HCT116 (cell line): ENCODE data around the gene TRH. TPM values are rescaled to one million over a fixed set of nuclear protein-coding genes. Genes with fewer than 3 reads are reported as not detected.

Experiments
- ATAC-seq: fragments of 200-7000 bp; cut with Tn5 transposase; 2 replicates; pipeline ENCODE4 v1.9.1; 2020; ENCODE audit warnings: mild to moderate bottlenecking, moderate library complexity
- BruUV-seq: library from RNA; stranded (reverse); fragments of 400-500 nt; replicated peaks from 2 replicates; lab custom pipeline; 2021; lab: Mats Ljungman, UMichigan
- CTCF ChIA-PET: fragments of 300-600 bp; sonication (Branson Sonifier 250); formaldehyde crosslinking; loops from one replicate; lab custom pipeline; 2021; ENCODE audit warnings: antibody characterized with exemption; lab: Charles Lee
- POLR2A ChIA-PET: fragments of 300-600, 350-600 bp; sonication (Branson Sonifier 250); formaldehyde crosslinking; loops from one replicate; lab custom pipeline; 2021; ENCODE audit warnings: antibody characterized with exemption; lab: Charles Lee
- RAD21 ChIA-PET, 2 experiments: fragments of 300-600 bp; sonication (Branson Sonifier 250); formaldehyde crosslinking; loops; one replicate each; lab custom pipeline; 2023; ENCODE audit warnings: low total read pairs in 2 of 2; ENCODE audit not compliant: uncharacterized antibody in 2 of 2, unreplicated experiment in 2 of 2, low non-redundant PET in 1 of 2; lab: Charles Lee
- DNase-seq: peaks from one replicate; pipeline ENCODE4 v3.0.0-alpha.2; 2010; ENCODE audit warnings: low read depth, low spot score
- H2AFZ ChIP-seq: fragments of 200-600 bp; shearing (Covaris generic), sonication (generic); 2 replicates; pipeline ENCODE4 v1.6.1; 2017; ENCODE audit warnings: low read depth, mixed run types, mixed read lengths, antibody characterized with exemption, low read length; ENCODE audit not compliant: poor library complexity, severe bottlenecking
- H3K27ac ChIP-seq: 2 replicates; pipeline ENCODE4 v1.5.1; 2012; ENCODE audit warnings: low read depth, low read length
- H3K27me3 ChIP-seq: fragments of 200-600 bp; sonication (generic); 2 replicates; pipeline ENCODE4 v1.6.1; 2016; ENCODE audit warnings: mixed run types, low read length, mixed read lengths; ENCODE audit not compliant: insufficient read depth
- H3K36me3 ChIP-seq, 2 experiments: fragments of 200-500 bp in 1 of 2; fragments of 200-600 bp in 1 of 2; sonication (Bioruptor generic) in 1 of 2; sonication (generic) in 1 of 2; 2 replicates each; pipeline versions ENCODE4 v1.5.1 to v1.6.1; 2014 to 2016; ENCODE audit warnings: low read length in 2 of 2, inconsistent platforms in 1 of 2, mixed read lengths in 1 of 2, mixed run types in 1 of 2; ENCODE audit not compliant: insufficient read depth in 2 of 2, control insufficient read depth in 1 of 2
- H3K4me1 ChIP-seq, 2 experiments: fragments of 200-600 bp in 1 of 2; sonication (generic) in 1 of 2; 2 replicates each; pipeline versions ENCODE4 v1.5.1 to v1.6.1; 2012 to 2017; ENCODE audit warnings: low read length in 2 of 2, inconsistent platforms in 1 of 2, mild to moderate bottlenecking in 1 of 2, mixed read lengths in 1 of 2, mixed run types in 1 of 2, moderate library complexity in 1 of 2; ENCODE audit not compliant: insufficient read depth in 2 of 2, control insufficient read depth in 1 of 2
- H3K4me2 ChIP-seq: fragments of 200-600 bp; sonication (generic); 2 replicates; pipeline ENCODE4 v1.6.1; 2017; ENCODE audit warnings: mixed run types, low read length, mixed read lengths
- H3K4me3 ChIP-seq, 2 experiments: fragments of 200-600 bp in 1 of 2; sonication (generic) in 1 of 2; replicated peaks in 1 of 2; 2 replicates each; pipeline ENCODE4 v1.5.1; 2011 to 2016; ENCODE audit warnings: low read length in 2 of 2, control low read depth in 1 of 2, low read depth in 1 of 2, mild to moderate bottlenecking in 1 of 2, mixed read lengths in 1 of 2, mixed run types in 1 of 2
- H3K79me2 ChIP-seq: fragments of 200-600 bp; sonication (generic); 2 replicates; pipeline ENCODE4 v1.6.1; 2017; ENCODE audit warnings: mild to moderate bottlenecking, mixed run types, low read length, moderate library complexity, mixed read lengths; ENCODE audit not compliant: insufficient read depth
- H3K9ac ChIP-seq: fragments of 200-600 bp; sonication (generic); 2 replicates; pipeline ENCODE4 v1.6.1; 2016; ENCODE audit warnings: low read length, mixed read lengths
- H3K9me2 ChIP-seq: fragments of 200-600 bp; sonication (generic), shearing (Covaris generic); 2 replicates; pipeline ENCODE4 v1.6.1; 2017; ENCODE audit warnings: mixed run types, mild to moderate bottlenecking, moderate library complexity; ENCODE audit not compliant: insufficient read depth
- H3K9me3 ChIP-seq, 2 experiments: fragments of 200-500 bp in 1 of 2; fragments of 200-600 bp in 1 of 2; sonication (Bioruptor generic) in 1 of 2; sonication (generic) in 1 of 2; 2 replicates each; pipeline ENCODE4 v1.6.1; 2014 to 2017; ENCODE audit warnings: low read length in 2 of 2, mixed read lengths in 2 of 2, inconsistent platforms in 1 of 2, low read depth in 1 of 2, mild to moderate bottlenecking in 1 of 2, mixed run types in 1 of 2, moderate library complexity in 1 of 2; ENCODE audit not compliant: control insufficient read depth in 1 of 2, insufficient read depth in 1 of 2
- H4K20me1 ChIP-seq: fragments of 200-600 bp; sonication (generic), shearing (Covaris generic); 2 replicates; pipeline ENCODE4 v1.6.1; 2017; ENCODE audit warnings: mixed run types, mild to moderate bottlenecking, moderate library complexity; ENCODE audit not compliant: insufficient read depth
- CBX3 ChIP-seq: IDR thresholded peaks from 2 replicates; pipeline ENCODE4 v1.6.1; 2012; ENCODE audit warnings: low read depth
- CEBPB ChIP-seq: IDR thresholded peaks from 2 replicates; pipeline ENCODE4 v1.6.1; 2012; ENCODE audit warnings: low read depth
- CTCF ChIP-seq, 3 experiments: fragments of 200-600 bp in 1 of 3; sonication (generic) in 1 of 3; IDR thresholded peaks in 2 of 3; conservative IDR thresholded peaks in 1 of 3; 2 replicates each; pipeline ENCODE4 v1.5.1; 2012 to 2017; ENCODE audit warnings: low read depth in 2 of 3, low read length in 2 of 3, antibody characterized with exemption in 1 of 3, borderline replicate concordance in 1 of 3, control low read depth in 1 of 3, mild to moderate bottlenecking in 1 of 3, mixed read lengths in 1 of 3, mixed run types in 1 of 3, moderate library complexity in 1 of 3; ENCODE audit not compliant: insufficient read depth in 1 of 3
- ELF1 ChIP-seq: IDR thresholded peaks from 2 replicates; pipeline ENCODE4 v1.6.1; 2012; ENCODE audit warnings: low read depth, borderline replicate concordance
- EZH2 ChIP-seq: fragments of 200-600 bp; sonication (generic); IDR thresholded peaks from 2 replicates; pipeline ENCODE4 v1.6.1; 2017; ENCODE audit warnings: antibody characterized with exemption, mixed run types
- FOSL1 ChIP-seq: IDR thresholded peaks from 2 replicates; pipeline ENCODE4 v1.6.1; 2012; ENCODE audit warnings: low read depth
- JUND ChIP-seq: IDR thresholded peaks from 2 replicates; pipeline ENCODE4 v1.6.1; 2012
- MAX ChIP-seq: IDR thresholded peaks from 2 replicates; pipeline ENCODE4 v1.6.1; 2012
- POLR2A ChIP-seq: IDR thresholded peaks from 2 replicates; pipeline ENCODE4 v1.7.0; 2011; ENCODE audit warnings: borderline replicate concordance; ENCODE audit not compliant: insufficient read depth, insufficient read length; ENCODE audit errors: extremely low read depth
- POLR2AphosphoS5 ChIP-seq: IDR thresholded peaks from 2 replicates; pipeline ENCODE4 v1.6.1; 2011; ENCODE audit warnings: mild to moderate bottlenecking, low read depth, low read length, moderate library complexity
- RAD21 ChIP-seq: IDR thresholded peaks from 2 replicates; pipeline ENCODE4 v1.6.1; 2012; ENCODE audit warnings: low read depth, mild to moderate bottlenecking
- REST ChIP-seq: IDR thresholded peaks from 2 replicates; pipeline ENCODE4 v1.6.1; 2012; ENCODE audit warnings: low read depth
- SIN3A ChIP-seq: IDR thresholded peaks from 2 replicates; pipeline ENCODE4 v1.6.1; 2012; ENCODE audit warnings: low read depth
- SP1 ChIP-seq: IDR thresholded peaks from 2 replicates; pipeline ENCODE4 v1.6.1; 2012; ENCODE audit warnings: low read depth
- SRF ChIP-seq: IDR thresholded peaks from 2 replicates; pipeline ENCODE4 v1.6.1; 2012; ENCODE audit warnings: low read depth
- TCF7L2 ChIP-seq: IDR thresholded peaks from 2 replicates; pipeline ENCODE4 v1.7.0; 2011; ENCODE audit warnings: borderline replicate concordance, inconsistent platforms; ENCODE audit not compliant: insufficient read depth, insufficient read length; ENCODE audit errors: extremely low read depth
- YY1 ChIP-seq: IDR thresholded peaks from 2 replicates; pipeline ENCODE4 v1.6.1; 2011; ENCODE audit warnings: low read length, low read depth, moderate library complexity, mild to moderate bottlenecking; ENCODE audit not compliant: insufficient replicate concordance; ENCODE audit errors: extremely low read depth
- ZBTB33 ChIP-seq: IDR thresholded peaks from 2 replicates; pipeline ENCODE4 v1.6.1; 2011; ENCODE audit warnings: mild to moderate bottlenecking, low read length, moderate library complexity; ENCODE audit not compliant: insufficient replicate concordance; ENCODE audit errors: extremely low read depth
- ZFX ChIP-seq: fragments of 450-650 bp; IDR thresholded peaks from 2 replicates; pipeline ENCODE4 v1.6.1; 2017
- intact Hi-C: fragments of 100-400 bp; cut with micrococcal nuclease; formaldehyde crosslinking; loops from 2 replicates; pipeline ENCODE4 v1.10.0; 2022
- total RNA-seq: library from RNA; stranded (reverse); gene quantifications from one replicate; pipeline ENCODE4 v1.2.1, GENCODE V29; 2021; ENCODE audit not compliant: unreplicated experiment

Gene TRH
- total RNA-seq, 1 experiment from 2014 or later = not detected

GRCh38 chr3:129944709-129945108 lies 29.8 kb upstream of the TRH start:
- Histone ChIP-seq H4K20me1 (no peaks in the 10 kb centered on the region), H3K36me3 (no peaks in the 10 kb centered on the region), H3K27ac (no peak overlapping the region), H3K4me1 (peaks cover 0 to 3% of the 10 kb centered on the region in 2 experiments; a peak in 1 of 4 replicates), H3K9ac (no peak overlapping the region), H3K9me2 (no peaks in the 10 kb centered on the region), H3K4me2 (no peak overlapping the region), H3K79me2 (no peaks in the 10 kb centered on the region), H3K27me3 (no peaks in the 10 kb centered on the region), H2AFZ (no peak overlapping the region), H3K4me3 (no peak overlapping the region), H3K9me3 (no peaks in the 10 kb centered on the region)
- TF ChIP-seq MAX = no peak
- TF ChIP-seq ZBTB33 = no peak
- TF ChIP-seq RAD21 = no peak
- TF ChIP-seq ZFX = no peak
- TF ChIP-seq TCF7L2 = no peak
- TF ChIP-seq CBX3 = no peak
- TF ChIP-seq SIN3A = no peak
- TF ChIP-seq CTCF (IDR thresholded peaks at IDR 0.05 in 2 of 3, conservative IDR thresholded peaks at IDR 0.05 in 1 of 3; ENCODE audit: borderline replicate concordance in 1 of 3, insufficient read depth in 1 of 3, low read depth in 2 of 3, low read length in 2 of 3) = no peak
- TF ChIP-seq YY1 = no peak
- TF ChIP-seq SRF = no peak
- no peak for TF ChIP-seq POLR2AphosphoS5
- no peak for TF ChIP-seq ELF1
- no peak for TF ChIP-seq JUND
- TF ChIP-seq POLR2A = no peak
- no peak for TF ChIP-seq EZH2
- TF ChIP-seq SP1 = no peak
- no peak for TF ChIP-seq CEBPB
- TF ChIP-seq REST = no peak
- TF ChIP-seq FOSL1 = no peak
- ATAC-seq (no peak), DNase-seq (no peak)
- ChIA-PET CTCF (no interaction called here), POLR2A (no interaction called here), RAD21 (no interaction called here)
- no TSS peak for BruUV-seq
- intact Hi-C loops = no loop called here
